ENCODE results near the gene CLDND2. TPM values are rescaled to one million over a fixed set of nuclear protein-coding genes. Genes with fewer than 3 reads are reported as not detected.
"Not testable (repeated sequence)": the region's sequence is repeated elsewhere in the genome, so short reads cannot be mapped to it uniquely, and the experiment has no call there.

The CLDND2 gene
- total RNA-seq, 1 experiment from 2014 or later, result 0.95 TPM

GRCh38 chr19:51398096-51398704 lies 29.4 kb upstream of the CLDND2 start:
- H3K9me3 ChIP-seq (ENCODE audit: low read length), result peaks cover 6% of the 10 kb centered on the region; the same call in 1 of the 2 replicates
- no peaks in the 10 kb centered on the region for H3K9me2 ChIP-seq (replicated peaks; ENCODE audit: low read length)
- DNase-seq (peak; percentile 59), ATAC-seq (no peak)
- no peak for TF ChIP-seq EZH2phosphoT487 (IDR thresholded peaks at IDR 0.05; ENCODE audit: borderline replicate concordance, low read length)
- TF ChIP-seq CTCF (conservative IDR thresholded peaks at IDR 0.05; ENCODE audit: low read depth, low read length), result peak; percentile 81
- ChIA-PET CTCF (interaction anchor here (0.6 kb wide), 1 partner anchor 25 kb away, joined by 3 read pairs; no protein-coding TSS in a partner anchor), POLR2A (ENCODE audit: unreplicated experiment) (no interaction called here)
- no peak overlapping the region for H3K27ac ChIP-seq (ENCODE audit: low read length)
- H3K4me3 ChIP-seq (ENCODE audit: low read length), result no peak overlapping the region
- H3K4me1 ChIP-seq (ENCODE audit: insufficient read depth, low read length), result peaks cover 18% of the 10 kb centered on the region
- H4K20me1 ChIP-seq (ENCODE audit: low read length), result no peaks in the 10 kb centered on the region
- H3K27me3 ChIP-seq (ENCODE audit: low read length), result no peaks in the 10 kb centered on the region
- no peak overlapping the region for H3K4me2 ChIP-seq (ENCODE audit: low read length)
- H3K9ac ChIP-seq (ENCODE audit: low read length), result no peak overlapping the region
- no peak overlapping the region for H2AFZ ChIP-seq (ENCODE audit: low read length)
- intact Hi-C loops (cut with micrococcal nuclease), result loop anchor here (2.0 kb wide), 1 partner anchor 41 kb away; no protein-coding TSS in a partner anchor
- no TSS peak for BruUV-seq (replicated peaks)
- H3K36me3 ChIP-seq (ENCODE audit: low read depth, low read length), result 0 out of 2 replicates have a peak, but pooled peaks cover 4% of the 10 kb centered on the region
- no peaks in the 10 kb centered on the region for H3K79me2 ChIP-seq (ENCODE audit: low read length)
- H3F3A ChIP-seq (ENCODE audit: low read length, unreplicated experiment), result no peaks in the 10 kb centered on the region

GRCh38 chr19:51397453-51397852 lies 28.6 kb upstream of the CLDND2 start:
- DNase-seq; H3K4me3 ChIP-seq (ENCODE audit: low read length); H3K27me3 ChIP-seq (ENCODE audit: low read length); H3K9ac ChIP-seq (ENCODE audit: low read length); ATAC-seq; H4K20me1 ChIP-seq (ENCODE audit: low read length); POLR2A ChIA-PET (ENCODE audit: unreplicated experiment); H3K4me2 ChIP-seq (ENCODE audit: low read length); H2AFZ ChIP-seq (ENCODE audit: low read length); H3K9me2 ChIP-seq (replicated peaks; ENCODE audit: low read length); H3K79me2 ChIP-seq (ENCODE audit: low read length); H3K27ac ChIP-seq (ENCODE audit: low read length); H3K36me3 ChIP-seq (ENCODE audit: low read depth, low read length); intact Hi-C loops (cut with micrococcal nuclease); H3K9me3 ChIP-seq (ENCODE audit: low read length); CTCF ChIA-PET; H3F3A ChIP-seq (ENCODE audit: low read length, unreplicated experiment); BruUV-seq (replicated peaks): not testable (repeated sequence)
- H3K4me1 ChIP-seq (ENCODE audit: insufficient read depth, low read length), result peaks cover 18% of the 10 kb centered on the region

GRCh38 chr19:51396175-51396574 lies 27.4 kb upstream of the CLDND2 start:
- Histone ChIP-seq H2AFZ (ENCODE audit: low read length) (no peak overlapping the region), H3K9me2 (replicated peaks; ENCODE audit: low read length) (no peaks in the 10 kb centered on the region), H4K20me1 (ENCODE audit: low read length) (no peaks in the 10 kb centered on the region), H3K27ac (ENCODE audit: low read length) (no peak overlapping the region), H3K4me2 (ENCODE audit: low read length) (no peak overlapping the region), H3K4me3 (ENCODE audit: low read length) (no peak overlapping the region), H3K36me3 (ENCODE audit: low read depth, low read length) (no peaks in the 10 kb centered on the region), H3K9me3 (ENCODE audit: low read length) (no peaks in the 10 kb centered on the region), H3K4me1 (ENCODE audit: insufficient read depth, low read length) (peaks cover 18% of the 10 kb centered on the region), H3F3A (ENCODE audit: low read length, unreplicated experiment) (no peaks in the 10 kb centered on the region), H3K79me2 (ENCODE audit: low read length) (no peaks in the 10 kb centered on the region), H3K9ac (ENCODE audit: low read length) (no peak overlapping the region), H3K27me3 (ENCODE audit: low read length) (no peaks in the 10 kb centered on the region)
- TF ChIP-seq EZH2phosphoT487 (IDR thresholded peaks at IDR 0.05; ENCODE audit: borderline replicate concordance, low read length) (no peak), CTCF (conservative IDR thresholded peaks at IDR 0.05; ENCODE audit: low read depth, low read length) (no peak), EZH2 (IDR thresholded peaks at IDR 0.05; ENCODE audit: low read length, unreplicated experiment) (no peak)
- ChIA-PET POLR2A (ENCODE audit: unreplicated experiment) (no interaction called here), CTCF (no interaction called here)
- ATAC-seq (no peak), DNase-seq (no peak)
- BruUV-seq (replicated peaks), result no TSS peak
- intact Hi-C loops (cut with micrococcal nuclease), result no loop called here

Data from PC-3 (cell line).